Stomach (tissue), 9 donors: ENCODE results near the gene TMEM135. TPM values are rescaled to one million over a fixed set of nuclear protein-coding genes. Genes with fewer than 3 reads are reported as not detected.
A peak's percentile ranks its signal among the peaks of the same experiment; 100 is the strongest.

ENCODE experiments used
- DNase-seq, 2 donors: peaks; one replicate each; pipeline versions ENCODE4 v3.0.0 to v3.0.0-alpha.2; 2013 to 2019
- H3K27ac ChIP-seq, 5 donors: fragments of 200-600 bp in 4 of 5; sonication (generic) in 4 of 5; one replicate each; pipeline ENCODE4 v1.5.1; 2013 to 2019; ENCODE audit warnings: mild to moderate bottlenecking in 1 of 5, moderate library complexity in 1 of 5
- H3K27me3 ChIP-seq, 3 donors: fragments of 200-600 bp; sonication (generic); one replicate each; pipeline ENCODE4 v1.5.1; 2017 to 2019; ENCODE audit warnings: mixed run types in 1 of 3
- H3K36me3 ChIP-seq, 4 donors: fragments of 200-600 bp; sonication (generic); 1 replicate in 3 of 4; 2 replicates in 1 of 4; pipeline ENCODE4 v1.5.1; 2016 to 2019
- H3K4me1 ChIP-seq, 4 donors: fragments of 200-600 bp; sonication (generic); one replicate each; pipeline ENCODE4 v1.5.1; 2016 to 2019
- H3K4me3 ChIP-seq, 4 donors: fragments of 200-600 bp; sonication (generic) in 3 of 4; one replicate each; pipeline ENCODE4 v1.5.1; 2016 to 2019; ENCODE audit warnings: mild to moderate bottlenecking in 1 of 4
- H3K9me3 ChIP-seq, 4 donors: fragments of 200-600 bp; sonication (generic); one replicate each; pipeline ENCODE4 v1.5.1; 2016 to 2019
- EP300 ChIP-seq: sonication (generic); formaldehyde crosslinking; IDR thresholded peaks from one replicate; pipeline ENCODE4 v1.6.1; 2017; ENCODE audit warnings: antibody characterized with exemption
- POLR2A ChIP-seq, 4 donors: fragments of 450-650 bp; IDR thresholded peaks; one replicate each; pipeline ENCODE4 v1.6.1; 2016; ENCODE audit warnings: antibody characterized with exemption in 4 of 4, control low read depth in 2 of 4, mild to moderate bottlenecking in 1 of 4, moderate library complexity in 1 of 4
- POLR2AphosphoS5 ChIP-seq, 3 donors: sonication (generic); formaldehyde crosslinking; IDR thresholded peaks; one replicate each; pipeline ENCODE4 v1.6.1; 2016; ENCODE audit warnings: antibody characterized with exemption in 3 of 3
- WGBS, 5 donors: extraction: QIAGEN DNeasy Blood & Tissue Kit in 3 of 5; methylation state at CpG; one replicate each; pipeline versions ENCODE4 v1.1.5 to v1.1.7; 2013 to 2018; 5-methylcytosine and 5-hydroxymethylcytosine counted together
- intact Hi-C: fragments of 100-400 bp; cut with DNase I; formaldehyde crosslinking; loops from one replicate; pipeline ENCODE4 v1.15.1; 2023; ENCODE audit warnings: low total_unique reads
- polyA plus RNA-seq, 3 donors: library from polyadenylated mRNA; stranded (reverse); fragments of 200-250 nt; gene quantifications; one replicate each; pipeline ENCODE4 v1.2.3, GENCODE V29; 2013
- total RNA-seq, 5 donors: library from RNA; depleted of rRNA; stranded (reverse); fragments of >200 nt; gene quantifications; one replicate each; pipeline versions ENCODE4 v1.1.0 to v1.2.3, GENCODE V29; 2014 to 2016
- TF ChIP-seq, protein P1 (sequence below), 7 experiments: fragments of 450-650 bp in 4 of 7; fragments of 200-600 bp in 3 of 7; sonication (generic) in 3 of 7; IDR thresholded peaks; one replicate each; pipeline ENCODE4 v1.5.1; 2016 to 2019; ENCODE audit warnings: antibody characterized with exemption in 7 of 7, control low read depth in 2 of 7, mild to moderate bottlenecking in 1 of 7
- donor health status: healthy with polysubstance abuse.
- donor health status: Bipolar disorder and iron deficiency.
- donor health status: healthy.

Gene TMEM135
- total and polyA plus RNA-seq, 8 donors: 0.58 to 202 (median 3.9) TPM

DNA sequence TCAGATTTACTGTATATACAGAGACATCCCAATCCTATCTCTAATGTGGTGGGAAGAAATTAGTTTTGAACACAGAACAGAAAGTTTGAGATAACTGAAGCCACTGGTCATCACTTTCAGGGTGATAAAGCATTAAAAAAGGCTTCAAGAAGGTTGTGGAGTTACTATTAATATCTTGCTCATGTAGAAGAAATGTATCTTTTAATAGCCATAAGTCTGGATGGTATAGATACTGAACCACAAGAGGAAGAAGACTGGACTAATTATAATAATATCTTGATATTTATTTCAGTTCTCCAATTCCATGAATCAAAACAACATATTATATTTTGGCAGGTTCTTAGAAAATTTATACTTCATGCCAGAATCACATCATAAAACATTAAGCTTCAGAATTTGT lies 137.1 kb downstream of the TMEM135 start:
- H3K36me3 ChIP-seq: peaks cover 0 to 8% (median 0%) of the 10 kb centered on the region in 4 donors
- peaks cover 0 to 5% (median 0%) of the 10 kb centered on the region in 4 donors for H3K9me3 ChIP-seq
- H3K27ac ChIP-seq: no peak overlapping the region
- intact Hi-C loops: no loop called here
- H3K4me3 ChIP-seq: no peak overlapping the region
- no peaks in the 10 kb centered on the region for H3K27me3 ChIP-seq
- H3K4me1 ChIP-seq: peaks cover 5 to 19% (median 14%) of the 10 kb centered on the region in 4 donors
- no peak for DNase-seq
- no peak for TF ChIP-seq EP300
- TF ChIP-seq POLR2A (IDR thresholded peaks at IDR 0.05): no peak
- TF ChIP-seq, protein P1, sequence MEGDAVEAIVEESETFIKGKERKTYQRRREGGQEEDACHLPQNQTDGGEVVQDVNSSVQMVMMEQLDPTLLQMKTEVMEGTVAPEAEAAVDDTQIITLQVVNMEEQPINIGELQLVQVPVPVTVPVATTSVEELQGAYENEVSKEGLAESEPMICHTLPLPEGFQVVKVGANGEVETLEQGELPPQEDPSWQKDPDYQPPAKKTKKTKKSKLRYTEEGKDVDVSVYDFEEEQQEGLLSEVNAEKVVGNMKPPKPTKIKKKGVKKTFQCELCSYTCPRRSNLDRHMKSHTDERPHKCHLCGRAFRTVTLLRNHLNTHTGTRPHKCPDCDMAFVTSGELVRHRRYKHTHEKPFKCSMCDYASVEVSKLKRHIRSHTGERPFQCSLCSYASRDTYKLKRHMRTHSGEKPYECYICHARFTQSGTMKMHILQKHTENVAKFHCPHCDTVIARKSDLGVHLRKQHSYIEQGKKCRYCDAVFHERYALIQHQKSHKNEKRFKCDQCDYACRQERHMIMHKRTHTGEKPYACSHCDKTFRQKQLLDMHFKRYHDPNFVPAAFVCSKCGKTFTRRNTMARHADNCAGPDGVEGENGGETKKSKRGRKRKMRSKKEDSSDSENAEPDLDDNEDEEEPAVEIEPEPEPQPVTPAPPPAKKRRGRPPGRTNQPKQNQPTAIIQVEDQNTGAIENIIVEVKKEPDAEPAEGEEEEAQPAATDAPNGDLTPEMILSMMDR (IDR thresholded peaks at IDR 0.05): no peak
- TF ChIP-seq POLR2AphosphoS5 (IDR thresholded peaks at IDR 0.05): no peak

DNA sequence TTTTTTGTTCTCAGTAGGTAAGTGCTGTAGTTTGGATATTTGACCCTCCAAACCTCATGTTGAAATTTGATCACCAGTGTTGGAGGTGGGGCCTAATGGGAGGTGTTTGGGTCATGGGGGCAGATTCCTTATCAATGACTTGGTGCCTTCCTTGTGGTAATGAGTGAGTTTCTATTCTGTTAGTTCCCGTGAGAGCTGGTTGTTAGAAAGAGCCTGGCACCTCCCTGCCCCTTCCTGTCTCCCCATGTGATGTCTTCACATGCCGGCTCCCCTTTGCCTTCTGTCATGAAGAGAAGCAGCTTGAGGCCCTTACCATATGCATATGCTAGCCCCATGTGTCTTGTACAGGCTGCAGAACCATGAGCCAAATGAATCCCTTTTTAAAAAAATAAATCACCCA lies 138.3 kb downstream of the TMEM135 start:
- H3K4me1 ChIP-seq: peaks cover 5 to 19% (median 14%) of the 10 kb centered on the region in 4 donors
- H3K27me3 ChIP-seq: no peaks in the 10 kb centered on the region
- peaks cover 0 to 8% (median 0%) of the 10 kb centered on the region in 4 donors for H3K36me3 ChIP-seq
- 86 to 97% (median 95%) methylated on average over 2 of the region's 2 CpGs for WGBS, 5 donors
- no peak for DNase-seq
- H3K4me3 ChIP-seq: no peak overlapping the region
- TF ChIP-seq POLR2A (IDR thresholded peaks at IDR 0.05): no peak
- TF ChIP-seq POLR2AphosphoS5 (IDR thresholded peaks at IDR 0.05): no peak
- TF ChIP-seq EP300: no peak
- TF ChIP-seq, protein P1 (IDR thresholded peaks at IDR 0.05): no peak
- intact Hi-C loops: no loop called here
- H3K27ac ChIP-seq: no peak overlapping the region
- peaks cover 0 to 5% (median 0%) of the 10 kb centered on the region in 4 donors for H3K9me3 ChIP-seq

DNA sequence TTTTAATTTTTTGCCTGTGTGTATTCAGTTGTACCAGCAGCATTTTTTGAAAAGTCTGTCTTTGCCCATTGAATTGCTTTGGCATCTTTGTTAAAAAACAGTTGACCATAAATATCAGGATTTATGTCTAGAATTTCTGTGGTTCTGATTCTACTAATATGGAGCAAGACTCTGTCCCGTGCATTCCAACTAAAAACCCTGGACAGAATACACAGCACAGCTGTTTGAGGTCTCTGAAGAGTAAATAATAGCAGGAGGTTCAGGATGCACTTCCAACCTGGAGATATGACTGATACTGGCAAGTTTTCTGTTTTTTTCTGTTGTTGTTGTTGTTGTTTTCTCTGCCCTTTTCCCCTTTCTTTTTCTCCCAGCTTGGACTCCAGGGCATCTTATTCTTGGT lies 141.9 kb downstream of the TMEM135 start:
- intact Hi-C loops: no loop called here

DNA sequence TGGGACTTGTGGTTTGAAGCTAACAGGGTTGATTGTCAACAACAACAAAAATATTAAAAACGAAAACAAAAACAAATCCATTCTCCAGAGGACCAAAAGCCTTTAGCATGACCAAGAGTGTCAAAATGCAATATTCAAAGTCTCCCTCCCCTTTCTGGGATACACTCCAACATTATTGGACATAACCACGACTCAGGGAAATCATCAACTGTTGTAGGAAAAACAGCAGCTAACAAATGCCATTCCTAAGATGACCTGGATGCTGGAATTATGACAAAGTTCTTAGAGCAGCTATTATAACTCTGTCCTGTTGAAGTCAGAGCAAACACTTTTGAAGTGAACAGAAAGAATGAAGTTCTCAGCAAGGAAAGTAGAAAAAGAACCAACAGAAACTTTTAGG lies 143.0 kb downstream of the TMEM135 start:
- intact Hi-C loops: no loop called here
- Histone ChIP-seq H3K27ac (no peak overlapping the region), H3K27me3 (no peaks in the 10 kb centered on the region), H3K36me3 (peaks cover 0 to 8% (median 0%) of the 10 kb centered on the region in 4 donors), H3K4me1 (no peaks in the 10 kb centered on the region), H3K9me3 (peaks cover 0 to 5% (median 0%) of the 10 kb centered on the region in 4 donors), H3K4me3 (no peak overlapping the region)
- DNase-seq: peak in 1 of 2 donors; percentile 8
- WGBS, 5 donors: 50 to 71% (median 68%) methylated on average over 2 of the region's 2 CpGs
- TF ChIP-seq EP300: no peak
- TF ChIP-seq POLR2AphosphoS5 (IDR thresholded peaks at IDR 0.05): no peak
- TF ChIP-seq, protein P1 (IDR thresholded peaks at IDR 0.05): no peak
- TF ChIP-seq POLR2A (IDR thresholded peaks at IDR 0.05): no peak

More for the DNA sequence above, 141.9 kb downstream of the TMEM135 start:
- no peak for TF ChIP-seq EP300
- TF ChIP-seq POLR2A (IDR thresholded peaks at IDR 0.05): no peak
- TF ChIP-seq, protein P1 (IDR thresholded peaks at IDR 0.05): no peak
- TF ChIP-seq POLR2AphosphoS5 (IDR thresholded peaks at IDR 0.05): no peak
- no peak for DNase-seq
- Histone ChIP-seq H3K27ac (no peak overlapping the region), H3K27me3 (no peaks in the 10 kb centered on the region), H3K4me3 (no peak overlapping the region), H3K4me1 (peaks cover 0 to 2% (median 0%) of the 10 kb centered on the region in 4 donors), H3K36me3 (peaks cover 0 to 8% (median 0%) of the 10 kb centered on the region in 4 donors), H3K9me3 (peaks cover 0 to 5% (median 0%) of the 10 kb centered on the region in 4 donors)
- 77 to 93% (median 85%) methylated on average over 1 of the region's 1 CpG for WGBS, 5 donors
